PC-3 (cell line): ENCODE results near the gene MED12L.

Experiments used
- EZH2 ChIP-seq: fragments of 300-600 bp; sonication (generic); IDR thresholded peaks from one replicate; pipeline ENCODE4 v1.6.1; 2017; ENCODE audit warnings: antibody characterized with exemption, mild to moderate bottlenecking, low read length; ENCODE audit not compliant: unreplicated experiment
- EZH2phosphoT487 ChIP-seq: fragments of 300-600 bp; sonication (generic); IDR thresholded peaks from 2 replicates; pipeline ENCODE4 v1.6.1; 2018; ENCODE audit warnings: mild to moderate bottlenecking, antibody characterized with exemption, low read length, borderline replicate concordance
- TF ChIP-seq, protein P1 (sequence below): fragments of 300-600 bp; sonication (generic); conservative IDR thresholded peaks from 2 replicates; pipeline ENCODE4 v1.5.1; 2017; ENCODE audit warnings: antibody characterized with exemption, low read depth, mild to moderate bottlenecking, low read length

DNA sequence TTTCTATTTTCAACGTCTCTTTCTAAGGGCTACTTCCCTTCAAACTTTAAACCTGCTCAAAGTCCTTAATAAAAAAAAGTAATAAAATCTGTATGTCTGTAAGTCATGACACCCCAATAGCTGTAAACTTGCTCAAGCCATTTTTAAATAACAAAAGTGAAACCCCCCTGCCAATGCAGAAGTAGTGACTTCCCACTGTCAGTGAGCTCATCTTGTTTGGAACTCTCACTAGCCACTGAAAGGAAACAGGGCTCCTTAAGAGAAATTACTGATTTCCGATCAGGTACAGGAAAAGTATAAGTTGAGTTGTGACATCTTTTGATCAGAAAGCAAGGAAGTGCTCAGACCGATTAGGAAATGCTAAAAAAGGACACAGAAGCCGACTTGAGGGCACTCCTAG is 145.2 kb downstream of the MED12L start:
- TF ChIP-seq, protein P1, sequence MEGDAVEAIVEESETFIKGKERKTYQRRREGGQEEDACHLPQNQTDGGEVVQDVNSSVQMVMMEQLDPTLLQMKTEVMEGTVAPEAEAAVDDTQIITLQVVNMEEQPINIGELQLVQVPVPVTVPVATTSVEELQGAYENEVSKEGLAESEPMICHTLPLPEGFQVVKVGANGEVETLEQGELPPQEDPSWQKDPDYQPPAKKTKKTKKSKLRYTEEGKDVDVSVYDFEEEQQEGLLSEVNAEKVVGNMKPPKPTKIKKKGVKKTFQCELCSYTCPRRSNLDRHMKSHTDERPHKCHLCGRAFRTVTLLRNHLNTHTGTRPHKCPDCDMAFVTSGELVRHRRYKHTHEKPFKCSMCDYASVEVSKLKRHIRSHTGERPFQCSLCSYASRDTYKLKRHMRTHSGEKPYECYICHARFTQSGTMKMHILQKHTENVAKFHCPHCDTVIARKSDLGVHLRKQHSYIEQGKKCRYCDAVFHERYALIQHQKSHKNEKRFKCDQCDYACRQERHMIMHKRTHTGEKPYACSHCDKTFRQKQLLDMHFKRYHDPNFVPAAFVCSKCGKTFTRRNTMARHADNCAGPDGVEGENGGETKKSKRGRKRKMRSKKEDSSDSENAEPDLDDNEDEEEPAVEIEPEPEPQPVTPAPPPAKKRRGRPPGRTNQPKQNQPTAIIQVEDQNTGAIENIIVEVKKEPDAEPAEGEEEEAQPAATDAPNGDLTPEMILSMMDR = no peak
- TF ChIP-seq EZH2 = no peak
- no peak for TF ChIP-seq EZH2phosphoT487
